ENCODE data around the gene SVOP.

DNA sequence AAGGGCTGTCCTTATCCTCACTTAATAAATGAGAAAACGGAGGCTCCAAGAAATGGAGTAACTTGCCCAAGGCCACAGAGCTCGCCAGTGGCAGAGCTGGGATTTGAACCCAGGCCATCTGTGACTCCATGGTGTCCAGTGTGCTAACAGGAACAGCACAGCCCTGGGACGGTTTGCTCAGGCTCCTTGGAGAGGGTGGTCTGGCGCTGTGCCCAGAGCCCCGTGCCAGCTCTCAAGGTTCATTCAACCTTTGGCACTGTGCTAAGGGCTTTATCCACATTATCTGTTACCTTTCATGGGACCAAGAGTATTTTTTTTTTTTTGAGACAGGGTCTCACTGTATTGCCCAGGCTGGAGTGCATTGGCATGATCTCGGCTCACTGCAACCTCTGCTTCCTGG lies 132.8 kb downstream of the SVOP start:
- TF ChIP-seq, protein P1, sequence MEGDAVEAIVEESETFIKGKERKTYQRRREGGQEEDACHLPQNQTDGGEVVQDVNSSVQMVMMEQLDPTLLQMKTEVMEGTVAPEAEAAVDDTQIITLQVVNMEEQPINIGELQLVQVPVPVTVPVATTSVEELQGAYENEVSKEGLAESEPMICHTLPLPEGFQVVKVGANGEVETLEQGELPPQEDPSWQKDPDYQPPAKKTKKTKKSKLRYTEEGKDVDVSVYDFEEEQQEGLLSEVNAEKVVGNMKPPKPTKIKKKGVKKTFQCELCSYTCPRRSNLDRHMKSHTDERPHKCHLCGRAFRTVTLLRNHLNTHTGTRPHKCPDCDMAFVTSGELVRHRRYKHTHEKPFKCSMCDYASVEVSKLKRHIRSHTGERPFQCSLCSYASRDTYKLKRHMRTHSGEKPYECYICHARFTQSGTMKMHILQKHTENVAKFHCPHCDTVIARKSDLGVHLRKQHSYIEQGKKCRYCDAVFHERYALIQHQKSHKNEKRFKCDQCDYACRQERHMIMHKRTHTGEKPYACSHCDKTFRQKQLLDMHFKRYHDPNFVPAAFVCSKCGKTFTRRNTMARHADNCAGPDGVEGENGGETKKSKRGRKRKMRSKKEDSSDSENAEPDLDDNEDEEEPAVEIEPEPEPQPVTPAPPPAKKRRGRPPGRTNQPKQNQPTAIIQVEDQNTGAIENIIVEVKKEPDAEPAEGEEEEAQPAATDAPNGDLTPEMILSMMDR (conservative IDR thresholded peaks at IDR 0.05; ENCODE audit: low read length), result no peak
- no peak for TF ChIP-seq EZH2phosphoT487 (IDR thresholded peaks at IDR 0.05; ENCODE audit: borderline replicate concordance)
